Stimulated activated CD8-positive, alpha-beta memory T cell treated with anti-CD3 and anti-CD28 coated beads, Interleukin-15, amount 100 ng/mL, for 48 hours (primary cell): Measurements from ENCODE around the gene COL16A1.

Source experiments
- DNase-seq, 2 donors: peaks; one replicate each; pipeline ENCODE4 v3.0.0-alpha.2; 2020; ENCODE audit warnings: low read depth in 2 of 2

COL16A1 gene

GRCh38 chr1:31706384-31707058, 2.7 kb upstream of the COL16A1 start:
- no peak for DNase-seq

- peak; percentile 68 to 76 for DNase-seq
Observed at GRCh38 chr1:31705080-31705866, 1.5 kb upstream of the COL16A1 start.

- DNase-seq = no peak
Observed at GRCh38 chr1:31704271-31705079, 658 bp upstream of the COL16A1 start.

GRCh38 chr1:31702836-31703404, 897 bp downstream of the COL16A1 start:
- DNase-seq = no peak

- DNase-seq = no peak
Observed at GRCh38 chr1:31701091-31701736, 2.6 kb downstream of the COL16A1 start.

- no peak for DNase-seq
Observed at GRCh38 chr1:31700468-31701090, 3.2 kb downstream of the COL16A1 start.

GRCh38 chr1:31699341-31699891, 4.4 kb downstream of the COL16A1 start:
- DNase-seq = no peak

- no peak for DNase-seq
Observed at GRCh38 chr1:31697369-31697984, 6.3 kb downstream of the COL16A1 start.

- no peak for DNase-seq
Observed at GRCh38 chr1:31696242-31696641, 7.6 kb downstream of the COL16A1 start.

- no peak for DNase-seq
Observed at GRCh38 chr1:31695327-31695726, 8.5 kb downstream of the COL16A1 start.

GRCh38 chr1:31694964-31695313, 8.9 kb downstream of the COL16A1 start:
- no peak for DNase-seq

GRCh38 chr1:31694069-31694963, 9.5 kb downstream of the COL16A1 start:
- no peak for DNase-seq

GRCh38 chr1:31693231-31693630, 10.6 kb downstream of the COL16A1 start:
- no peak for DNase-seq

GRCh38 chr1:31691951-31692350, 11.9 kb downstream of the COL16A1 start:
- DNase-seq = no peak

GRCh38 chr1:31691446-31691845, 12.4 kb downstream of the COL16A1 start:
- DNase-seq = no peak

- no peak for DNase-seq
Observed at GRCh38 chr1:31690921-31691320, 12.9 kb downstream of the COL16A1 start.

- DNase-seq = no peak
Observed at GRCh38 chr1:31689854-31690253, 14.0 kb downstream of the COL16A1 start.

- no peak for DNase-seq
Observed at GRCh38 chr1:31689379-31689778, 14.4 kb downstream of the COL16A1 start.

GRCh38 chr1:31688233-31688918, 15.4 kb downstream of the COL16A1 start:
- no peak for DNase-seq
